Loucy (cell line): ENCODE results near the gene RAD51B.

ENCODE experiments used
- H2AFZ ChIP-seq: fragments of 200-600 bp; sonication (generic); 2 replicates; pipeline ENCODE4 v1.6.0; 2016; ENCODE audit warnings: antibody characterized with exemption, mild to moderate bottlenecking, low read length, moderate library complexity
- H3F3A ChIP-seq: fragments of 200-600 bp; 2 replicates; pipeline ENCODE4 v1.6.0; 2016; ENCODE audit warnings: antibody characterized with exemption, low read depth, mild to moderate bottlenecking
- H3K27me3 ChIP-seq: fragments of 200-600 bp; sonication (generic); 2 replicates; pipeline ENCODE4 v1.6.1; 2014; ENCODE audit warnings: low read length, mild to moderate bottlenecking; ENCODE audit not compliant: insufficient read depth, poor library complexity, severe bottlenecking
- H3K36me3 ChIP-seq: fragments of 200-600 bp; sonication (generic); 2 replicates; pipeline ENCODE4 v1.6.1; 2016; ENCODE audit warnings: low read length; ENCODE audit not compliant: insufficient read depth
- H3K4me1 ChIP-seq: fragments of 200-600 bp; sonication (generic); 2 replicates; pipeline ENCODE4 v1.5.1; 2014; ENCODE audit warnings: low read length, mild to moderate bottlenecking; ENCODE audit not compliant: insufficient read depth, poor library complexity, severe bottlenecking
- H3K4me2 ChIP-seq: fragments of 200-600 bp; sonication (generic); 2 replicates; pipeline ENCODE4 v1.6.0; 2014; ENCODE audit warnings: antibody characterized with exemption, low read length, low read depth, mild to moderate bottlenecking; ENCODE audit not compliant: poor library complexity, severe bottlenecking
- H3K4me3 ChIP-seq: fragments of 200-600 bp; sonication (generic); 2 replicates; pipeline ENCODE4 v1.5.1; 2014; ENCODE audit warnings: low read length, mild to moderate bottlenecking, mixed read lengths; ENCODE audit not compliant: poor library complexity, severe bottlenecking
- H3K79me2 ChIP-seq: fragments of 200-600 bp; sonication (generic); 2 replicates; pipeline ENCODE4 v1.6.1; 2014; ENCODE audit warnings: low read length; ENCODE audit not compliant: insufficient read depth
- H3K9ac ChIP-seq: fragments of 200-600 bp; sonication (generic); 2 replicates; pipeline ENCODE4 v1.6.0; 2014; ENCODE audit warnings: mild to moderate bottlenecking, low read depth, low read length, moderate library complexity; ENCODE audit not compliant: poor library complexity, severe bottlenecking
- H3K9me2 ChIP-seq: fragments of 200-600 bp; sonication (generic); replicated peaks from 2 replicates; pipeline ENCODE4 v1.6.1; 2016; ENCODE audit warnings: low read depth, low read length, mixed read lengths
- H3K9me3 ChIP-seq: fragments of 200-600 bp; sonication (generic); 2 replicates; pipeline ENCODE4 v1.6.1; 2014; ENCODE audit warnings: mild to moderate bottlenecking, antibody characterized with exemption, low read length, low read depth; ENCODE audit not compliant: insufficient read depth
- H4K20me1 ChIP-seq: fragments of 200-600 bp; sonication (generic); 2 replicates; pipeline ENCODE4 v1.6.0; 2014; ENCODE audit warnings: antibody characterized with exemption, low read length, mild to moderate bottlenecking; ENCODE audit not compliant: insufficient read depth, poor library complexity, severe bottlenecking
- CTCF ChIP-seq: fragments of 200-600 bp; sonication (generic); conservative IDR thresholded peaks from 2 replicates; pipeline ENCODE4 v1.5.1; 2014; ENCODE audit warnings: mild to moderate bottlenecking, antibody characterized with exemption, low read length
- EZH2phosphoT487 ChIP-seq: fragments of 200-600 bp; IDR thresholded peaks from 2 replicates; pipeline ENCODE4 v1.6.1; 2018; ENCODE audit warnings: antibody characterized with exemption, mild to moderate bottlenecking, moderate library complexity, borderline replicate concordance

Gene RAD51B

GRCh38 chr14:68088451-68088854, 268.9 kb downstream of the RAD51B start:
- no peaks in the 10 kb centered on the region for H4K20me1 ChIP-seq
- H3K9ac ChIP-seq, result peak overlapping the region; percentile 58
- no peaks in the 10 kb centered on the region for H3K36me3 ChIP-seq
- H3K27me3 ChIP-seq, result no peaks in the 10 kb centered on the region
- no peak for TF ChIP-seq EZH2phosphoT487
- no peak for TF ChIP-seq CTCF
- peak overlapping the region; percentile 37 for H3K4me3 ChIP-seq
- peaks cover 4% of the 10 kb centered on the region; the same call in 1 of the 2 replicates for H3K79me2 ChIP-seq
- H3K9me2 ChIP-seq, result no peaks in the 10 kb centered on the region
- peaks cover 21% of the 10 kb centered on the region for H3K4me1 ChIP-seq
- no peaks in the 10 kb centered on the region for H3F3A ChIP-seq
- H3K4me2 ChIP-seq, result peak overlapping the region; percentile 60
- H3K9me3 ChIP-seq, result no peaks in the 10 kb centered on the region
- H2AFZ ChIP-seq, result peak overlapping the region; percentile 26

GRCh38 chr14:68089146-68089731, 269.7 kb downstream of the RAD51B start:
- Histone ChIP-seq H3K4me1 (peaks cover 21% of the 10 kb centered on the region), H3K4me2 (peak overlapping the region; percentile 60), H3F3A (no peaks in the 10 kb centered on the region), H2AFZ (peak overlapping the region; percentile 26; the same call in 1 of the 2 replicates), H3K9me2 (no peaks in the 10 kb centered on the region), H3K36me3 (no peaks in the 10 kb centered on the region), H3K27me3 (no peaks in the 10 kb centered on the region), H3K4me3 (peak overlapping the region; percentile 37), H3K9ac (peak overlapping the region; percentile 58), H4K20me1 (no peaks in the 10 kb centered on the region), H3K79me2 (peaks cover 4% of the 10 kb centered on the region; the same call in 1 of the 2 replicates), H3K9me3 (no peaks in the 10 kb centered on the region)
- TF ChIP-seq EZH2phosphoT487 (no peak), CTCF (peak; percentile 24; the same call in 1 of the 2 replicates)

GRCh38 chr14:68094158-68094557, 274.6 kb downstream of the RAD51B start:
- TF ChIP-seq EZH2phosphoT487, result no peak
- TF ChIP-seq CTCF, result peak; percentile 38
- Histone ChIP-seq H3K9ac (no peak overlapping the region), H3K4me3 (no peak overlapping the region), H3K9me3 (no peaks in the 10 kb centered on the region), H3K4me1 (peaks cover 12% of the 10 kb centered on the region), H4K20me1 (no peaks in the 10 kb centered on the region), H3K36me3 (no peaks in the 10 kb centered on the region), H3F3A (no peaks in the 10 kb centered on the region), H3K79me2 (no peaks in the 10 kb centered on the region), H3K9me2 (no peaks in the 10 kb centered on the region), H3K27me3 (no peaks in the 10 kb centered on the region), H3K4me2 (no peak overlapping the region), H2AFZ (no peak overlapping the region)
